K562 (cell line): Measurements from ENCODE around the gene CEBPE. TPM values are rescaled to one million over a fixed set of nuclear protein-coding genes. Genes with fewer than 3 reads are reported as not detected.

ENCODE experiments used
- ARHGAP35 ChIP-seq: fragments of 450-650 bp; IDR thresholded peaks from 2 replicates; pipeline ENCODE4 v1.6.1; 2018; ENCODE audit not compliant: partially characterized antibody
- ATF7 ChIP-seq: fragments of 450-650 bp; IDR thresholded peaks from 2 replicates; pipeline ENCODE4 v1.7.1; 2014; ENCODE audit warnings: mild to moderate bottlenecking, moderate library complexity
- DPF2 ChIP-seq: fragments of 450-650 bp; IDR thresholded peaks from 2 replicates; pipeline ENCODE4 v1.6.1; 2016
- ELK1 ChIP-seq: sonication (generic); formaldehyde crosslinking; IDR thresholded peaks from 2 replicates; pipeline ENCODE4 v1.8.1; 2022; ENCODE audit warnings: missing genetic modification reagents
- EP300 ChIP-seq: IDR thresholded peaks from 2 replicates; pipeline ENCODE4 v1.6.1; 2012; ENCODE audit warnings: low read length, improper control_type of control experiment
- ETV1 ChIP-seq: fragments of 450-650 bp; conservative IDR thresholded peaks from 2 replicates; pipeline ENCODE4 v1.6.1; 2016; ENCODE audit warnings: missing genetic modification characterization, control low read depth, low read depth, missing compliant biosample characterization
- ETV5 ChIP-seq: sonication (generic); formaldehyde crosslinking; IDR thresholded peaks from 2 replicates; pipeline ENCODE4 v1.4.0; 2020; ENCODE audit warnings: low read depth, mild to moderate bottlenecking, missing genetic modification reagents
- FUS ChIP-seq: fragments of 200-400 bp; formaldehyde crosslinking; optimal IDR thresholded peaks from 2 replicates; pipeline ENCODE3; 2017; ENCODE audit warnings: low read depth, low read length
- HDAC8 ChIP-seq: fragments of 450-650 bp; IDR thresholded peaks from 2 replicates; pipeline ENCODE4 v1.6.1; 2016; ENCODE audit warnings: mild to moderate bottlenecking, missing genetic modification characterization, moderate library complexity, missing compliant biosample characterization
- HSF4 ChIP-seq: fragments of 250-450 bp; sonication (Bioruptor Pico); IDR thresholded peaks from 2 replicates; pipeline ENCODE4 v2.1.2; 2022; ENCODE audit warnings: mild to moderate bottlenecking, moderate library complexity, borderline replicate concordance
- IRF1 ChIP-seq: sonication (generic); formaldehyde crosslinking; IDR thresholded peaks from 2 replicates; pipeline ENCODE4 v1.8.0; 2022; ENCODE audit warnings: missing genetic modification reagents, mild to moderate bottlenecking, borderline replicate concordance
- L3MBTL2 ChIP-seq: fragments of 450-650 bp; IDR thresholded peaks from 2 replicates; pipeline ENCODE4 v1.6.1; 2016; ENCODE audit warnings: mild to moderate bottlenecking, moderate library complexity
- MAFG ChIP-seq: fragments of 450-650 bp; conservative IDR thresholded peaks from 2 replicates; pipeline ENCODE4 v1.6.1; 2016; ENCODE audit warnings: missing genetic modification characterization, missing compliant biosample characterization
- MTA2 ChIP-seq: fragments of 450-650 bp; IDR thresholded peaks from 2 replicates; pipeline ENCODE4 v1.6.1; 2016; ENCODE audit warnings: low read depth
- MYNN ChIP-seq, 2 experiments: sonication (generic); formaldehyde crosslinking in 1 of 2; IDR thresholded peaks; 2 replicates each; pipeline versions ENCODE4 v1.5.0 to v1.6.1; 2016 to 2020; ENCODE audit warnings: antibody characterized with exemption in 1 of 2, missing genetic modification reagents in 1 of 2
- NFATC3 ChIP-seq: fragments of 450-650 bp; IDR thresholded peaks from 2 replicates; pipeline ENCODE4 v1.6.1; 2017; ENCODE audit warnings: mild to moderate bottlenecking
- SAFB ChIP-seq: fragments of 200-400 bp; formaldehyde crosslinking; IDR thresholded peaks from 2 replicates; pipeline ENCODE4 v1.6.1; 2017; ENCODE audit warnings: low read depth, low read length, borderline replicate concordance
- TFAM ChIP-seq: fragments of 250-450 bp; sonication (Bioruptor Pico); conservative IDR thresholded peaks from 2 replicates; pipeline ENCODE4 v1.5.0; 2021; ENCODE audit warnings: mild to moderate bottlenecking, moderate library complexity
- THRB ChIP-seq: fragments of 450-650 bp; formaldehyde crosslinking; conservative IDR thresholded peaks from 2 replicates; pipeline ENCODE4 v1.4.0; 2022; ENCODE audit warnings: mild to moderate bottlenecking, missing genetic modification characterization
- ZBTB33 ChIP-seq: sonication (generic); formaldehyde crosslinking; IDR thresholded peaks from 2 replicates; pipeline ENCODE4 v1.8.1; 2023; ENCODE audit warnings: mild to moderate bottlenecking, missing genetic modification reagents
- ZBTB34 ChIP-seq: fragments of 250-450 bp; sonication (Bioruptor Pico); IDR thresholded peaks from 2 replicates; pipeline ENCODE4 v1.8.0; 2021; ENCODE audit warnings: mild to moderate bottlenecking, moderate library complexity
- ZNF12 ChIP-seq: sonication (generic); formaldehyde crosslinking; IDR thresholded peaks from 2 replicates; pipeline ENCODE4 v1.4.0; 2020; ENCODE audit warnings: mild to moderate bottlenecking, missing genetic modification reagents
- ZNF174 ChIP-seq: fragments of 250-450 bp; sonication (Bioruptor Pico); IDR thresholded peaks from 2 replicates; pipeline ENCODE4 v1.4.0; 2020; ENCODE audit warnings: mild to moderate bottlenecking
- ZNF224 ChIP-seq: sonication (generic); formaldehyde crosslinking; IDR thresholded peaks from 2 replicates; pipeline ENCODE4 v1.8.0; 2022; ENCODE audit warnings: mild to moderate bottlenecking, missing genetic modification reagents
- ZNF764 ChIP-seq: fragments of 250-450 bp; sonication (Bioruptor Pico); IDR thresholded peaks from 2 replicates; pipeline ENCODE4 v1.4.0; 2020; ENCODE audit warnings: low read depth, mild to moderate bottlenecking, moderate library complexity
- polyA plus RNA-seq, 8 experiments: library from polyadenylated mRNA; depleted of rRNA in 4 of 8; stranded (reverse) in 5 of 8; unstranded in 3 of 8; fragments of >200 nt; fragmentation: Nextera tagmentation in 2 of 8; fragmentation: Illumina TruSeq in 1 of 8; extraction: Ambion mirVana in 2 of 8; extraction: Trizol in 1 of 8; gene quantifications; 2 replicates each; pipeline versions ENCODE4 v1.2.1 to v1.2.3, GENCODE V29; 2011 to 2014; ENCODE audit warnings: inconsistent platforms in 1 of 8, missing spikeins in 1 of 8
- total RNA-seq, 7 experiments: library from RNA; depleted of rRNA in 6 of 7; stranded (reverse); fragments of >200 nt in 6 of 7; fragmentation: Illumina TruSeq in 2 of 7; extraction: Trizol in 2 of 7; gene quantifications; 2 replicates each; pipeline versions ENCODE4 v1.2.1 to v1.2.3, GENCODE V29; 2011 to 2021; ENCODE audit warnings: low replicate concordance in 1 of 7

The CEBPE gene
- total and polyA plus RNA-seq, 9 of the 15 experiments (the other 6 are each of a cell fraction or from before 2014, with no cell fraction given), result 0.09 to 0.15 (median 0.13) TPM; not detected in 6

GRCh38 chr14:23078692-23079116 is 40.4 kb downstream of the CEBPE start (continued):
- no peak for TF ChIP-seq IRF1 (CRISPR knock-in tag)
- peak; percentile 87 for TF ChIP-seq DPF2
- TF ChIP-seq ZNF12, result no peak
- no peak for TF ChIP-seq ETV5 (CRISPR knock-in tag)
- peak; percentile 62; the same call in 1 of the 2 replicates for TF ChIP-seq EP300
- TF ChIP-seq MTA2, result no peak
- no peak for TF ChIP-seq TFAM (CRISPR knock-in tag)
- TF ChIP-seq ETV1 (tag), result peak; percentile 22; the same call in 1 of the 2 replicates
- TF ChIP-seq ZBTB33, result no peak
- no peak for TF ChIP-seq ZBTB34 (CRISPR knock-in tag)
- TF ChIP-seq ZNF224 (CRISPR knock-in tag), result no peak
- no peak for TF ChIP-seq ZNF174 (CRISPR knock-in tag)
- no peak for TF ChIP-seq SAFB
- peak; percentile 70 for TF ChIP-seq L3MBTL2
- no peak for TF ChIP-seq ZNF764 (CRISPR knock-in tag)
- no peak for TF ChIP-seq ELK1
- no peak for TF ChIP-seq MYNN (IDR thresholded peaks at IDR 0.05)
- TF ChIP-seq MYNN (CRISPR knock-in tag; IDR thresholded peaks at IDR 0.05), result no peak
- TF ChIP-seq NFATC3, result no peak
- TF ChIP-seq FUS, result no peak
- peak; percentile 68; the same call in 1 of the 2 replicates for TF ChIP-seq ATF7
- TF ChIP-seq MAFG (tag), result peak; percentile 83
- no peak for TF ChIP-seq HDAC8 (tag)
- no peak for TF ChIP-seq THRB (CRISPR knock-in tag)
- TF ChIP-seq HSF4 (CRISPR knock-in tag), result peak; percentile 71; the same call in 1 of the 2 replicates
- no peak for TF ChIP-seq ARHGAP35
